Stimulated activated naive CD8-positive, alpha-beta T cell treated with anti-CD3 and anti-CD28 coated beads, Interleukin-15, Interleukin-2, amounts not matched to agents 100 U/mL and 50 U/mL, for 24 hours (primary cell): Measurements from ENCODE around the gene BCL6B.
"Not testable (repeated sequence)": the region's sequence is repeated elsewhere in the genome, so short reads cannot be mapped to it uniquely, and the experiment has no call there.

ENCODE experiments used
- ATAC-seq: fragments of 150-1000 bp; cut with Tn5 transposase; one replicate; pipeline ENCODE4 v1.10.0; 2021
- DNase-seq: peaks from one replicate; pipeline ENCODE4 v3.0.0; 2021

Gene BCL6B

GRCh38 chr17:7022781-7023571 lies at the start of gene BCL6B:
Gene BCL6B, plus strand, starts transcription at chr17:7023050. Its CDS starts 622 bp downstream, at chr17:7023672.
- ATAC-seq (no peak), DNase-seq (no peak)

- DNase-seq, ATAC-seq: not testable (repeated sequence)
Measured at GRCh38 chr17:6979440-6979839, 43.4 kb upstream of the BCL6B start.

- DNase-seq: no peak
- ATAC-seq: no peak
Measured at GRCh38 chr17:6981426-6981825, 41.4 kb upstream of the BCL6B start.

GRCh38 chr17:6985266-6985665 lies 37.6 kb upstream of the BCL6B start:
- ATAC-seq (no peak), DNase-seq (no peak)

GRCh38 chr17:6986676-6987075 lies 36.2 kb upstream of the BCL6B start:
- no peak for ATAC-seq
- DNase-seq: no peak

GRCh38 chr17:6989779-6990178 lies 33.1 kb upstream of the BCL6B start:
- no peak for ATAC-seq
- DNase-seq: no peak

GRCh38 chr17:6993613-6994056 lies 29.2 kb upstream of the BCL6B start:
- not testable (repeated sequence) for DNase-seq, ATAC-seq

GRCh38 chr17:6994118-6994598 lies 28.7 kb upstream of the BCL6B start:
- DNase-seq: no peak
- ATAC-seq: no peak

GRCh38 chr17:6994666-6995256 lies 28.1 kb upstream of the BCL6B start:
- DNase-seq (no peak), ATAC-seq (no peak)

GRCh38 chr17:6995500-6996255 lies 27.2 kb upstream of the BCL6B start, which contains the start of gene ALOX12:
Gene ALOX12, plus strand, starts transcription at chr17:6996049. Its CDS starts 69 bp downstream, at chr17:6996118.
- DNase-seq (no peak), ATAC-seq (no peak)

- DNase-seq (no peak), ATAC-seq (no peak)
Measured at GRCh38 chr17:6996256-6997011, 26.4 kb upstream of the BCL6B start.

- ATAC-seq (no peak), DNase-seq (no peak)
Measured at GRCh38 chr17:6997171-6997570, 25.7 kb upstream of the BCL6B start.

GRCh38 chr17:6998855-6999508 lies 23.9 kb upstream of the BCL6B start:
- DNase-seq (no peak), ATAC-seq (no peak)

GRCh38 chr17:7001318-7001961 lies 21.4 kb upstream of the BCL6B start:
- no peak for ATAC-seq
- peak; percentile 61 for DNase-seq

GRCh38 chr17:7002288-7003047 lies 20.4 kb upstream of the BCL6B start:
- DNase-seq (no peak), ATAC-seq (no peak)

GRCh38 chr17:7003745-7004144 lies 19.1 kb upstream of the BCL6B start:
- ATAC-seq: no peak

GRCh38 chr17:7004398-7005253 lies 18.2 kb upstream of the BCL6B start:
- DNase-seq: peak; percentile 26

More at GRCh38 chr17:7003745-7004144, 19.1 kb upstream of the BCL6B start:
- DNase-seq: no peak

GRCh38 chr17:7005716-7006115 lies 17.1 kb upstream of the BCL6B start:
- no peak for ATAC-seq

More at GRCh38 chr17:7004398-7005253, 18.2 kb upstream of the BCL6B start:
- ATAC-seq: peak; percentile 85

GRCh38 chr17:7007143-7007542 lies 15.7 kb upstream of the BCL6B start:
- ATAC-seq: no peak
- DNase-seq: no peak

More at GRCh38 chr17:7005716-7006115, 17.1 kb upstream of the BCL6B start:
- no peak for DNase-seq
